Measurements from ENCODE around the gene SLC25A6. TPM values are rescaled to one million over a fixed set of nuclear protein-coding genes. Genes with fewer than 3 reads are reported as not detected.

The SLC25A6 gene
- total RNA-seq, 2 experiments from 2014 or later, result 460 to 476 TPM

GRCh38 chrX:1397441-1398270 is 5.7 kb upstream of the SLC25A6 start:
- H3K27me3 Mint-ChIP-seq, result no peaks in the 10 kb centered on the region
- peaks cover 24% of the 10 kb centered on the region for H3K4me1 Mint-ChIP-seq (ENCODE audit: low read depth)
- H3K36me3 Mint-ChIP-seq (ENCODE audit: low read depth), result peaks cover 28% of the 10 kb centered on the region
- no peak overlapping the region for H3K27ac Mint-ChIP-seq
- intact Hi-C loops (cut with micrococcal nuclease), result no loop called here
- DNase-seq, result no peak
- H3K9me3 Mint-ChIP-seq, result no peaks in the 10 kb centered on the region
- TF ChIP-seq CTCF (IDR thresholded peaks at IDR 0.05), result no peak
- POLR2A ChIA-PET, result no interaction called here
- no peak for ATAC-seq
- CTCF ChIA-PET, result no interaction called here
- no peak overlapping the region for H3K4me3 Mint-ChIP-seq

- no peak for TF ChIP-seq CTCF (IDR thresholded peaks at IDR 0.05)
- ATAC-seq, result no peak
- peaks cover 28% of the 10 kb centered on the region for H3K36me3 Mint-ChIP-seq (ENCODE audit: low read depth)
- no peak for DNase-seq
- ChIA-PET CTCF (no interaction called here), POLR2A (no interaction called here)
- H3K27ac Mint-ChIP-seq, result no peak overlapping the region
- H3K27me3 Mint-ChIP-seq, result no peaks in the 10 kb centered on the region
- intact Hi-C loops (cut with micrococcal nuclease), result no loop called here
- no peak overlapping the region for H3K4me3 Mint-ChIP-seq
- H3K4me1 Mint-ChIP-seq (ENCODE audit: low read depth), result peaks cover 24% of the 10 kb centered on the region
- no peaks in the 10 kb centered on the region for H3K9me3 Mint-ChIP-seq
Observed at GRCh38 chrX:1397001-1397400, 5.1 kb upstream of the SLC25A6 start.

GRCh38 chrX:1395646-1396216 is 3.8 kb upstream of the SLC25A6 start:
- Mint-ChIP-seq H3K27ac (no peak overlapping the region), H3K27me3 (no peaks in the 10 kb centered on the region), H3K4me1 (ENCODE audit: low read depth) (peaks cover 28% of the 10 kb centered on the region), H3K9me3 (no peaks in the 10 kb centered on the region), H3K4me3 (no peak overlapping the region), H3K36me3 (ENCODE audit: low read depth) (peaks cover 40% of the 10 kb centered on the region)
- TF ChIP-seq CTCF (IDR thresholded peaks at IDR 0.05), result no peak
- ChIA-PET POLR2A (no interaction called here), CTCF (no interaction called here)
- no peak for DNase-seq
- intact Hi-C loops (cut with micrococcal nuclease), result no loop called here
- ATAC-seq, result no peak

- Mint-ChIP-seq H3K36me3 (ENCODE audit: low read depth) (peaks cover 47% of the 10 kb centered on the region), H3K9me3 (no peaks in the 10 kb centered on the region), H3K4me3 (peak overlapping the region; percentile 91), H3K27me3 (no peaks in the 10 kb centered on the region), H3K4me1 (ENCODE audit: low read depth) (peaks cover 31% of the 10 kb centered on the region), H3K27ac (peak overlapping the region; percentile 18)
- no peak for TF ChIP-seq CTCF (IDR thresholded peaks at IDR 0.05)
- DNase-seq, result no peak
- no peak for ATAC-seq
- ChIA-PET CTCF (no interaction called here), POLR2A (no interaction called here)
- intact Hi-C loops (cut with micrococcal nuclease), result no loop called here
Observed at GRCh38 chrX:1394731-1395501, 3.0 kb upstream of the SLC25A6 start.

All from activated CD8-positive, alpha-beta T cell treated with anti-CD3 and anti-CD28 coated beads for 36 hours (primary cell).